ENCODE data around the gene MAP2K4.

Gene MAP2K4

DNA sequence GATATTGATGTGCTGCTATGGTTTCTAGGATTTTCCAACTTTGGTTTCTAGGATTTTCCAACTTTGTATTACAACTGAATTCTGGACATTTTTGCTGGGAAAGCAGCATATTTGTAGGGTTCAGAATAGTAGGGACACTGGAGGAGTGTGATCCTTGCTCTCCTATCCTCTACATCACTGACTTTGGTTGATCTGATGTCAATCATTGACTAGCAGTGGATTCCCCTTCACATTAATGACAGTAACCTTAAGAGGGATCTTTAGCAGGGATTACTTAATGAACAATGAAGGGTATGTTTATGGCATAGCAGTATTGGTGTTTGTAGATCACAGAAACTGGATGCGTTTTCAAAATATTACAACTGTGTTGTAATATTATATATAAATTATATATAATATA, 67.4 kb downstream of the MAP2K4 start:
- H3K4me1 ChIP-seq (ENCODE audit: insufficient read depth, low read length) = no peaks in the 10 kb centered on the region

DNA sequence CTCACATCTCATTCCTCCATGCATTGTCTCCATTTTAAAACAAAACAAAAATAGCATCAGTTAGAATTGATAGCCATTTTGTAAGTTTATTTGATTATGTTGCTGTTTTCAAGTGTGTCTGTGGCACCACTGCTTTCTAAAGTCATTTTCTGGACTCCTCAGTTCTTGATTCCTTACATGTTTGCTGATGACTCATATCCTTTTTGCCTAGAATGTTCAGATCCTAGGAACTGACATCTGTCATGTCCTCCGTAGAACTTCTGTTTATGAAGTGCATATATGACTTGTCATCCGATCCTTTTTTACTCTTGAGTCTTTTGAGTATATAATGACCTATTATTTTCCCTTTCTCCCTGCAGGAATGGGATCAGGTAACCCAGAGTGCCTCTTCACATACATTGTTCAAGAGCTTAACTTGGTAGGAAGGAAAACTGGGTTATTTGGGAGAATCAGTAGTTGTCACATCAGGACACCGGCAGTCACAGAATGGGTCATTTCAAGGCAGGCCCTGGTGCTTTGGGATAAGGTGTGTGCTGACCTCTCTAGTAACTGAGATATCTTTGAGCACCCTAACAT, 69.2 kb downstream of the MAP2K4 start:
- H3K36me3 ChIP-seq (ENCODE audit: insufficient read depth, low read length) = no peaks in the 10 kb centered on the region
- no peaks in the 10 kb centered on the region for H3K4me1 ChIP-seq (ENCODE audit: insufficient read depth, low read length)
- no peaks in the 10 kb centered on the region for H3K9me3 ChIP-seq (ENCODE audit: control insufficient read depth, insufficient read depth, low read length)
- no peak overlapping the region for H3K9ac ChIP-seq (ENCODE audit: low read depth, low read length)

More for the DNA sequence above, 67.4 kb downstream of the MAP2K4 start:
- Histone ChIP-seq H3K9me3 (ENCODE audit: control insufficient read depth, insufficient read depth, low read length) (no peaks in the 10 kb centered on the region), H3K9ac (ENCODE audit: low read depth, low read length) (no peak overlapping the region), H3K36me3 (ENCODE audit: insufficient read depth, low read length) (no peaks in the 10 kb centered on the region)

DNA sequence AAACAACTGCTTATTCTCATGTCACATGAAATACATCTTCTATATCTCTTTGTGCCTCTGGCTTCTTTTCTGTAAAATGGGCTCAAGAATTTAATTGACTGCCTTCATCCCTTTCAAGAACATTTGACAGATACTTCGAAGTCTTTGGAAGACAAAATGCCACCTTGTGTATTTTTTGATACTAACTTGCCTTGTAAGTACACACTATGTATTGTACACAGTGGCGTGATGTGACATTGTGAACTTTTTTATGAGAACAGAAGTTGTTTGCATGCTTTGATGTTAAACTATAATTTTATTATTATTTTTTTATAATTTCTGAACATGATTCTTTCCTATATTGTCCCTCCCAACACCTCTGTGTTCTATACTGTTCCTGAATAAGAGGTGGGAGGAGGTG, 73.7 kb downstream of the MAP2K4 start:
- Histone ChIP-seq H3K9ac (ENCODE audit: low read depth, low read length) (no peak overlapping the region), H3K9me3 (ENCODE audit: control insufficient read depth, insufficient read depth, low read length) (no peaks in the 10 kb centered on the region), H3K36me3 (ENCODE audit: insufficient read depth, low read length) (no peaks in the 10 kb centered on the region), H3K4me1 (ENCODE audit: insufficient read depth, low read length) (no peaks in the 10 kb centered on the region)

DNA sequence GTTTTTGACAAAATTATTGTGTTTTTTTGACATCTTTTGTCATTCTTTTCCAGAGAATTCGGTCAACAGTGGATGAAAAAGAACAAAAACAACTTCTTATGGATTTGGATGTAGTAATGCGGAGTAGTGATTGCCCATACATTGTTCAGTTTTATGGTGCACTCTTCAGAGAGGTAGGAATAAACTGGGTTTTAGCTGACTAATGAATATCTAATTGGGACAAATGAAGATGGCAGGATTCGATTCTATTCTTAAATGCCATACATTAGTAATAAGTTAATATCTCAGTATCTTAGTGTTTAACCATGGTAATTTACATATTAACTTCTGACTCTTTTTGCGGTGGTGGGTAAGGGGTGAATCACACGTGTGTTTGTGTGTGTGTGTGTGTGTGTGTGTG, 74.8 kb downstream of the MAP2K4 start:
- H3K4me1 ChIP-seq (ENCODE audit: insufficient read depth, low read length) = no peaks in the 10 kb centered on the region
- no peaks in the 10 kb centered on the region for H3K9me3 ChIP-seq (ENCODE audit: control insufficient read depth, insufficient read depth, low read length)
- no peaks in the 10 kb centered on the region for H3K36me3 ChIP-seq (ENCODE audit: insufficient read depth, low read length)
- no peak overlapping the region for H3K9ac ChIP-seq (ENCODE audit: low read depth, low read length)

DNA sequence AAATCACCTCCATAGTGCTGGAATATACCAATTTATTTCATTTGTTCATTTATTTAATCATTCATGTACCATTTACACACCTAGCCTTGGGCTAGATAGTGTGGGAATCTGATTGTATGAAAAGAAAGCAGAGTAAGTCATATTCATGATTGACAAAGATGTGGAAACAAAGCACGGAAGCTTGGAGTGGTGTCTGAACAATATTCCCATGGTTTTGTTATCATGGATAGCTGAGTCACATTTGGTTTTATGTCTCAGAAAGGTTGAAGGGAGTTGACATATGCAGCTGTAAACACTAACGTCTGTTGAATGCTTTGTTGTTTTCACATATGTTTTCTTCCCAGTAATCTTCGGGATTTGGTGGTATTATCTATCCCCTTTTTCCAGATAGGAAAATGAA, 76.6 kb downstream of the MAP2K4 start:
- Histone ChIP-seq H3K9me3 (ENCODE audit: control insufficient read depth, insufficient read depth, low read length) (peaks cover 2% of the 10 kb centered on the region; the same call in 1 of the 2 replicates), H3K4me1 (ENCODE audit: insufficient read depth, low read length) (no peaks in the 10 kb centered on the region), H3K36me3 (ENCODE audit: insufficient read depth, low read length) (no peaks in the 10 kb centered on the region), H3K9ac (ENCODE audit: low read depth, low read length) (no peak overlapping the region)

DNA sequence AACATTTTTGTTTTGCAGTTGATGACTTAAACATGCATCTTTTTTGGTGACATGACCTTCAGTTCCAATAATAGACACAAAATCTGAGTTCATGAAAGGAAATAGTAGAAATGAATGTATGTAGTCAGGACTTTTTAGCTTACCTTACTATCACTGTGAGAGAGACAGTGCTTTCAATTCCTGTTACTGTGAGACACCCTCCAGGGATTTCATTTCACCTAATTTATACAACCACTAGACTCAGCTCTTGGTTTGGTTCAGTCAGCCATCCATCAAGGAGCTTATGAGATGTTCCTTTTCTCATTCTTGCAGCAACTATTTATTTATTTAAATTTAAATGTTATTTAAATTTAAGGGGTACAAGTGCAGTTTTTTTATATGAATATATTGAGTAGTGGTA, 77.9 kb downstream of the MAP2K4 start:
- H3K36me3 ChIP-seq (ENCODE audit: insufficient read depth, low read length) = no peaks in the 10 kb centered on the region
- H3K4me1 ChIP-seq (ENCODE audit: insufficient read depth, low read length) = no peaks in the 10 kb centered on the region
- H3K9me3 ChIP-seq (ENCODE audit: control insufficient read depth, insufficient read depth, low read length) = peaks cover 2% of the 10 kb centered on the region; the same call in 1 of the 2 replicates

DNA sequence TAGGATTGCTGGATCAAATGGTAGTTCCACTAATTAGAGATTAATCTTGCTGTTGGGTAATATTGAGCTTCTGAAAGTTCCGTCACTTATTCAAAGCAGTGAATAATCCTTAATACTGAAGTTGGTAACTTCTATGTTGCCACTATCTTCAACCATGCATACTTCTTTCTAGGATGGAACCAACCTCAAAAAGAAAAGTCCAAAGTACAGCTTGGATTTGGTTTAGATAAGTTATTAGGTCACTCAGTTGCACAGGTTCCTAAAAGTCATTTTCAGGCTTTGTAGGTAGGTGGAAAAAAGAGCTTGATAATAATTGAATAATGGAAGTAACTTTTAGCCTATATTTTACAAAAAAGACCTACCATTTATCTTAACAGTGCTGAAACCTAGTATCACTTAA, 78.7 kb downstream of the MAP2K4 start:
- H3K9ac ChIP-seq (ENCODE audit: low read depth, low read length) = no peak overlapping the region
- peaks cover 2% of the 10 kb centered on the region; the same call in 1 of the 2 replicates for H3K9me3 ChIP-seq (ENCODE audit: control insufficient read depth, insufficient read depth, low read length)
- H3K4me1 ChIP-seq (ENCODE audit: insufficient read depth, low read length) = no peaks in the 10 kb centered on the region
- H3K36me3 ChIP-seq (ENCODE audit: insufficient read depth, low read length) = no peaks in the 10 kb centered on the region

More for the DNA sequence above, 77.9 kb downstream of the MAP2K4 start:
- no peak overlapping the region for H3K9ac ChIP-seq (ENCODE audit: low read depth, low read length)

DNA sequence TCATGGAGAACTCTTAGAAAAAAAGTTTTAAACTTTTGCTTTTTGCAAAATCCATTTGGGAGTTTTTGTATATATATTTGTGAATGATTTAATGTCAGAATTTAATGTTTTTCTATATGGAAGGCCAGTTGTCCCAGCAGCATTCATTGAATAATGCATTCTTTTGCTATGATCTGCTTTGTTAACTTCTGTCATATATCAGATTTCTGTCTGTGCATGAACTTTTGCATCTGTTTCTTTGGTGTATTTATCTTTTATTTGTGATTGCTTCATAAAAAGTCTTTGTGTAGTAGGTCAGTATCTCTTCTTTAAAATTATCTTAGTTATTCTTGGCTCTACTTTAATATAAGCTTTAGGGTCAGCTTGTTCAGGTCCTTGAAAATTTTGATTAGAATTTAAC, 84.2 kb downstream of the MAP2K4 start:
- Histone ChIP-seq H3K4me1 (ENCODE audit: insufficient read depth, low read length) (no peaks in the 10 kb centered on the region; the same call in 1 of the 2 replicates), H3K9ac (ENCODE audit: low read depth, low read length) (no peak overlapping the region), H3K9me3 (ENCODE audit: control insufficient read depth, insufficient read depth, low read length) (peaks cover 2% of the 10 kb centered on the region; the same call in 1 of the 2 replicates), H3K36me3 (ENCODE audit: insufficient read depth, low read length) (no peaks in the 10 kb centered on the region)

DNA sequence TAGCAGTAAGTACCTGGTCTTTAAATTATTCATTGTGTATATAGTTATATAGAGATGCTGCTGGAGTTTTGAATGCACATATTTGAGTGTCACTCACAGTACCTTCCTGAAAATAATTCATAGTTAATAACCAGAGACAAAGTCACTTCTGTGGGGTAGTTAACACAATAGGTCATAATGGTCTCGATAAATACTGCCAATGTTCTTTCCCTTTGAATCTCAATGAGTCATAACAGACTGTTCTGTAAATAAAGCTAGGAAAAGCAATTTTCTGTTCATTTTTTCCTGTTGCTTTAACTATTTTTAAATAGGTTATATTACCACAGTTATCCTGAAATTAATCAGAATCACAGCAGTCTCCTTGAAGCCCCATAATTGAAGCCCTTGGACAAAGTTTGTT, 87.2 kb downstream of the MAP2K4 start:
- no peaks in the 10 kb centered on the region for H3K36me3 ChIP-seq (ENCODE audit: insufficient read depth, low read length)
- no peak overlapping the region for H3K9ac ChIP-seq (ENCODE audit: low read depth, low read length)
- H3K9me3 ChIP-seq (ENCODE audit: control insufficient read depth, insufficient read depth, low read length) = no peaks in the 10 kb centered on the region
- H3K4me1 ChIP-seq (ENCODE audit: insufficient read depth, low read length) = no peaks in the 10 kb centered on the region; the same call in 1 of the 2 replicates

DNA sequence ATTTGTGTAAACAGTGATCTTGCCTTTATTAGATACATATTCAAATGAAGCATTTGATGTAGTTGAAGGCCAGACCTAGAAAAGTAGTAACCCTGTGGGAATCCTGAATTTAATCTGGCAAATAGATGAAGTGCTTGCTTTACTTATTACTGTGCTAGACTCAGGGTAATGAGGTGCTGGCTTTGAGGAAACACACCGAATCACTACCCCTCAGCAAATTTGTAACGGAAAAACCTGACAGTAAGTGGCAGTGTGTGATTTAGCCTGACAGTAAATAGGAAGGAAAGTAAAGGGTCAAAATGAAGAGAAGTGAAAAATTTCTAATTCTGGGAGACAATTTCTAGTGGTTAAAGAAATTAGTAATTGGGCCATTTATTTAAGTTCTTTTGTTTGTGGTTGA, 90.2 kb downstream of the MAP2K4 start:
- Histone ChIP-seq H3K9ac (ENCODE audit: low read depth, low read length) (no peak overlapping the region), H3K4me1 (ENCODE audit: insufficient read depth, low read length) (no peaks in the 10 kb centered on the region), H3K9me3 (ENCODE audit: control insufficient read depth, insufficient read depth, low read length) (no peaks in the 10 kb centered on the region), H3K36me3 (ENCODE audit: insufficient read depth, low read length) (peaks cover 12% of the 10 kb centered on the region)

DNA sequence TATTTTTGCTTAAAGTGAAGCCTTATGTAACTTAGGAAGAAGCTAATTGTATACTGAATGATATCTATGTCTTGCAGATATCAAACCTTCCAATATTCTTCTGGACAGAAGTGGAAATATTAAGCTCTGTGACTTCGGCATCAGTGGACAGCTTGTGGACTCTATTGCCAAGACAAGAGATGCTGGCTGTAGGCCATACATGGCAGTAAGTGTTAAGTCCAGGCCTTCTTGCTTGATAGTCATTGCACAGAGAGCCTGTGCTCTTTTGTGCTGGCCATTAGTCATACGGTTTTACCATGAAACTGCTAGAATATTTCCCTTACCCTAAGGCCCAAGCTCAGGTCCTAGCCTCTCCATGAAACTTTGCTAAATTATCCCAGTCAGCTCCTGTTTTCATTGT, 92.5 kb downstream of the MAP2K4 start:
- Histone ChIP-seq H3K4me1 (ENCODE audit: insufficient read depth, low read length) (no peaks in the 10 kb centered on the region), H3K36me3 (ENCODE audit: insufficient read depth, low read length) (peaks cover 12% of the 10 kb centered on the region), H3K9ac (ENCODE audit: low read depth, low read length) (no peak overlapping the region), H3K9me3 (ENCODE audit: control insufficient read depth, insufficient read depth, low read length) (no peaks in the 10 kb centered on the region)

DNA sequence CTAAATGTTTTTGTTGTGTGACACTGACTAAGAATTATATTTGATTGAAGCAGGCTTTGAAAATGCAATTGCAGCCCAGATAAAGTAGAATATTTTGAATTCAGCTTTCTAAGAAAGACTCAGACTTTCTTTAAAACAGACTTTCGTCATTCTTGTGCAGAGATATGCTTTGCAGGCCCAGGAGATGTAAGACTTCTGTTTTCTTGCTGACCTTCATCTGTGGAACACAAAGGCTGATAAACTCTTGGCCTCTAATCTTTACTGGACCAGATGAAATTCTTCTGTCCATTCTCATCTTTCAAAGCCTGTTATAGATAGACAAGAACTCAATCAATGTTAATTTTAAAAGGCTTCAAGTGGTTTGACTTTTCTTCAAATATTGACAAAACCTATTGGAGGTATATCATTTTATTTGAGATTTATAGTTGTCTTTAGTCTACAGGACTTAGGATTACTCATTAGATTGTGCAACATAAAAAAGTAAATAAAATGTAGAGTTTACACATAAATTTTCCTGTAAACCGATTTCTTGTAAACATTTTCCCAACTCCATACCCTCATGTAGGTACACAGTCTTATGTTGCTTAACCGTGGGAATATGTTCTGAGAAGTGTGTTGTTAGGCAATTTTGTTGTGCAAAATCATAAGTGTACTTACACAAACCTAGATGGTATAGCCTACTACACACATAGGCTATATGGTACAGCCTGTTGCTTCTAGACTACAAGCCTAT, 94.2 kb downstream of the MAP2K4 start:
- Histone ChIP-seq H3K9ac (ENCODE audit: low read depth, low read length) (no peak overlapping the region), H3K36me3 (ENCODE audit: insufficient read depth, low read length) (peaks cover 12% of the 10 kb centered on the region), H3K4me1 (ENCODE audit: insufficient read depth, low read length) (no peaks in the 10 kb centered on the region), H3K9me3 (ENCODE audit: control insufficient read depth, insufficient read depth, low read length) (no peaks in the 10 kb centered on the region)

DNA sequence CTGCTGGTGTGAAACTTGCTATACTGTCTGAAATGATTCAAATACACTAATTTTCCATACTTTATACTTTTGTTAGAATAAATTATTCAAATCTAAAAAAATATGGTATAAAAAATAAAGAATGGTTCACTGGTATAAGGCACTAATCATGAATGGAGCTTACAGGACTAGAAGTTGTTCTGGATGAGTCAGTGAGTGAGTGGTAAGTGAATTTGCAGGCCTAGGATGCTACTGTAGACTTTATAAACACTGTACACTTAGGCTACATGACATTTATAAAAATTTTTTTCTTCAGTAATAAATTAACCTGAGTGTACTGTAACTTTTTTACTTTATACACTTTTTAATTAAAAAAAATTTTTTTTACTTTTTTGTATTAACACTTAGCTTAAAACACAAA, 95.5 kb downstream of the MAP2K4 start:
- H3K9ac ChIP-seq (ENCODE audit: low read depth, low read length) = no peak overlapping the region
- 0 out of 2 replicates have a peak, but pooled peaks cover 3% of the 10 kb centered on the region for H3K4me1 ChIP-seq (ENCODE audit: insufficient read depth, low read length)
- peaks cover 12% of the 10 kb centered on the region for H3K36me3 ChIP-seq (ENCODE audit: insufficient read depth, low read length)
- H3K9me3 ChIP-seq (ENCODE audit: control insufficient read depth, insufficient read depth, low read length) = no peaks in the 10 kb centered on the region

DNA sequence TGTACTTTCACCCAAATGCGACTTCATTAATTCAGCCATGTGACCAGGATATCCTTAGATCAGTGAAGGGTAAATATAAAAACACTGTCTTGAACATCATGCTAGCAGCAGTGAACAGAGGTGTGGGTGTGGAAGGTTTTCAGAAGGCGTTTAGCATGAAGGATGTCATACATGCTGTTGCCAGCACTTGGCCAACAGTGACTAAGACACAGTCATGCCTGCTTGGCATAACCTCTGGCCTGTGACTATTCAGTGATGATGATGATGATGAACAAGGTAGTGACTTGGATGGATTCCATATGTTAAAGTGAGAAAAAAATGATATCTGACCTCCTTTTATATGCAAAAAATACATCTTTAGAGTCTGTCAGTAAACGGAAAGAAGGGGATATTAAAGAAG, 97.9 kb downstream of the MAP2K4 start:
- no peaks in the 10 kb centered on the region for H3K9me3 ChIP-seq (ENCODE audit: control insufficient read depth, insufficient read depth, low read length)
- 0 out of 2 replicates have a peak, but pooled peaks cover 7% of the 10 kb centered on the region for H3K4me1 ChIP-seq (ENCODE audit: insufficient read depth, low read length)
- peaks cover 6% of the 10 kb centered on the region for H3K36me3 ChIP-seq (ENCODE audit: insufficient read depth, low read length)
- no peak overlapping the region for H3K9ac ChIP-seq (ENCODE audit: low read depth, low read length)

DNA sequence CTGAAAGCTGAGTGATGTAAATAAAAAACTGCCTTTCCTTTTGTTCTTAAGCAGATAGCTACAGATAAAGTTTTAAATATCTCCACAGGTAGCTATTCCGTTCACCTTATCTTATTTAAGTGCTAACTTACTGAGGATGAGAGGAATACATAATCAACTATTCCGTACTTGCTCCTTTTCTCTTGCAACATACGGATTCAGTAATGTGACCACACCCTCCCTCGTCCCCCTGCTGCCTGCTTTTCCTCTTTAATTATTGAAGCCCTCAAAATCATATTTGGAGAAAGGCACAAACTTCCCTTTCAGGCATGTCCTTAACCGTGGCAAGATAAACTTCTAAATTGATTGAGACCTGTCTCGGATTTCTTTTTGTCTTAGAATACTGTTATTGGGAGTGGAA, 101.4 kb downstream of the MAP2K4 start:
- Histone ChIP-seq H3K9ac (ENCODE audit: low read depth, low read length) (no peak overlapping the region), H3K4me1 (ENCODE audit: insufficient read depth, low read length) (0 out of 2 replicates have a peak, but pooled peaks cover 7% of the 10 kb centered on the region), H3K9me3 (ENCODE audit: control insufficient read depth, insufficient read depth, low read length) (no peaks in the 10 kb centered on the region; the same call in 1 of the 2 replicates), H3K36me3 (ENCODE audit: insufficient read depth, low read length) (no peaks in the 10 kb centered on the region; the same call in 1 of the 2 replicates)

Measured in ES-I3 (cell line).